NCI-H510A (cell line): Measurements from ENCODE around the gene DBN1.

Experiments
- DNase-seq: peaks from one replicate; lab custom pipeline; 2025; lab: John Stamatoyannopoulos, UW

DBN1 gene

DNA sequence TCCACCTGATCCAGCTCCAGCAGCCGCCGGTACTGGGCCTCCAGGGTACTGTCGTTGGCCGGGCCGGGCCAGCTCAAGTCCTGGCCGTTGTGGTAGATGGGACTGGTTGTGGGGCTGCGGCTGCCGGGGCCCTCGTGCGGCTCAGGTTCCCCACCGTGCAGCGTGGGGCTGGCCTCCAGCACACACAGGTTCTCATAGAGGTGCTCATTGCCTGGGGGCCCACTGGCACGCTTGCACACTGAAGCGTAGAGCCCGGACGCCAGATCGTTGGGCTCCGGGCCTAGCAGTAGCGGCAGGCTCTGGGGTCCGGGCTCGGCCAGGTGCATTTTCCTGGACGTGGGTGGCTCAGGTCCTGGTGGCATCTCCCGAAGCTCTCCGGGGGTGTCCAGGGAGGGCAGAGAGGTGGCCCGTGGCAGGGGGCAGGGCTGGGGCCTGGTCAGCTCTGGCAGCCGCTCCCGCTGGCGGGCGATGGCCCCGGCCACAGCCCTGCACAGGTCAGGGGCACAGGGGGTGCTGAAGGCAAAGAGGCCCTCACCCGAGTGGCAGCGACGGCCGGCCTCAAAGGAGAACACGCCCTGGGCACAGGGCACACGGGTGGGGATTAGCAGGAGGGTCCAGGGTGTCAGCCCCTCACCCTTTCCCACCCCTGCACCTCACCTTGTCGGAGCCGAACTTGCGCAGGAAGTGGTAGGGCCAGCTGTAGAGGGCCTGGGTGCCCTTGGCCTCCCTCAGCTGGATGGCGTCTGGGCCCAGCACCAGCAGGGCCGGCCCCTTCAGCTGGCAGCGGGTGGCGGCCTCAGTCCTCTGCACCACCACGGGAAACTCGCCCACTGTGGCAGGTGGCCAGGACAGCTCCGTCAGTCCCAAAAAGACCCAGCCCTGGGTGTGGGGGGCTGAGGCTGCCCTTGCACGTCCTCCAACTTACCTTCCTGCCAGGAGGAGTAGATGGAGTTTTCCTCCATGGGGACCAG, 30.9 kb upstream of the DBN1 start:
- DNase-seq: no peak

DNA sequence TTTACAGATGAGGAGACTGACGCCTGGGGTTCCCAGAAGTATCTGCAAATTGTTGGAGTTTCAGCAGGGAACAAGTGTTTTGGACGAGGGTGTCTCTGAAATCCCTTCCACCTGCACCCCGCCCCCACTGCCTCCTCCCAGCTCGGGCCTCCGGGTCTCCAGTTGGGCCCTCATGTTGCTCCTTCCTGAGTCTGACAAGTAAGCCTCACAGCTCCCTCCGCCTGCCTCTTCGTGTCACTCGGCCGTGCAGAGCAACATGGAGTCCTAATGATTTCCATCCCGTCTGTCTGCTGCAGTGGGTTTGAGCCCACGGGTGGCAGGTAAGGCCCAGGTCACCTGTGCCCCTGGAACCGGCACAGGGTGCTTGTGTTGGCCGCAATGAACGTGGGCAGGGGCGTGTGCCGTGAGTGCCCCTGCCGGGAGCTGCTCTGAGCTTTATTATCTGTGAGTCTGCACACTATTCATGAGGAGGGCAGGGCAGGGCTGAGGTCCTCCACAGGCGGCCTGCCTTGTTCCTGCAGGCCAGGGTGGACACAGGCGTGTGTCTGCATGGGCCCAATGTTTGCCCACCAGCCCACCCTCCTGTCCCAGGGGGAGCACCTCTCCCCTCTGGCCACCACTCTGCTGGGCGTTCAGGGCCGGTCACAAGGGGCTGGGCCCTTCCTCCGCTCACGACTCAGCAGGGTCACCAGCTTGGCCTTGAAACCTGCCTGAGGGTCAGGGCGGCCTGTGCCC, 30.1 kb upstream of the DBN1 start:
- DNase-seq: no peak

DNA sequence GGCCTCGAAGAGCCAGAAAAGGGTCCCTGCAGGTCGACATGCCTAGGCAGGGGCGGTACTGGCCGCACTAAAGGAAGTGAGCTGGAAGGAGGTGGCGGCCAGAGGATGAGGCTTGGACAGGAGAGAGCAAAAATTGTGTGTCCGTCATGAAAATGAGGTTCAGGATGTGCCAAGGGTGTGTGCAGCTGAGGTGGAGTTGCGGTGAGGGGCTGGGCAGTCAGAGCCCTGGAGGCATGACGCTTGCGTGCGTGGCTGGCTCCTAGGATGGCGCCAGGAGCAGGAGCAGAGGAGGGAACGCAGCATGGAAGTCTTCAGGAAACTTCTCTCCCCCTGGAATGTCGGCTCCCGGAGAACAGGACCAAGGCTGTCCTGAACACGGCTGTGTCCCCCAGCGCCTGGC, 29.5 kb upstream of the DBN1 start:
- DNase-seq: no peak

DNA sequence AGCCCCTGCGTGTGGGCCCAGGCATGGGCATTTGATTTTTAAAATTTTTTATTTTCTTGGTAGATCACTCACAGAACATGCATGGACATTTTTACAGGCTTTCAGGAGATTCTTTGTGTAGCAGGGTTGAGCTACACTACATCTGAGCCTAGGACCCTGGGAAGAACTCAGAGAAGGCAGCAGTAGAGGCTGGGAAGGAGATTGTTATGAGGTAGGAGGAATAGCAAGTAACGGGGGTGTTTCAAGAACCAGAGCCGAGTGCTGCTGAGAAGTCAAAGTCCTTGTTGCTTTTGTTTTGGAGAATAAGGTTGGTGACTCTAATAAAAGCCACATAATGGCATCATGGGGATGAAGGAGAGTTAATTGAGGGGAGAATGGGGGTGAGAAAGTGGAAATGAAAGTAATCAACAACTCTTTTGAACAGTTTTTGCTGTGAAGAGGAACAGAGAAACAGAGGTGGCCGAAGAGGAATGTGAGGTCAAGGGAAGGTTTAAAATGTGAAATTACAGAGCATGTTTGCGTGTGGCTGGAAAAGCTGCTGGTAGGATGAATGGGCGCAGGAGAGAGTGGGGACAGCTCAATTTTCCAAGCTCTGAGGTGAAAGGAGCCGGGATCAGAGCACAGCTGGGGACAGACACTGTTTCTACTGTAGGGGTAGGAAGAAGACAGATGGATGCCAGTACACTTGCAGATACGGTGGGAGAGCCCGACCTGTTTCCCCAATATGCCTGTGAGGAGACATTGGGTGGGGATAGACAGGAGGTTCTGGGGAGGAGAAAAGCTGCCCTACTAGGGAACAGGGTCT, 28.6 kb upstream of the DBN1 start:
- no peak for DNase-seq

DNA sequence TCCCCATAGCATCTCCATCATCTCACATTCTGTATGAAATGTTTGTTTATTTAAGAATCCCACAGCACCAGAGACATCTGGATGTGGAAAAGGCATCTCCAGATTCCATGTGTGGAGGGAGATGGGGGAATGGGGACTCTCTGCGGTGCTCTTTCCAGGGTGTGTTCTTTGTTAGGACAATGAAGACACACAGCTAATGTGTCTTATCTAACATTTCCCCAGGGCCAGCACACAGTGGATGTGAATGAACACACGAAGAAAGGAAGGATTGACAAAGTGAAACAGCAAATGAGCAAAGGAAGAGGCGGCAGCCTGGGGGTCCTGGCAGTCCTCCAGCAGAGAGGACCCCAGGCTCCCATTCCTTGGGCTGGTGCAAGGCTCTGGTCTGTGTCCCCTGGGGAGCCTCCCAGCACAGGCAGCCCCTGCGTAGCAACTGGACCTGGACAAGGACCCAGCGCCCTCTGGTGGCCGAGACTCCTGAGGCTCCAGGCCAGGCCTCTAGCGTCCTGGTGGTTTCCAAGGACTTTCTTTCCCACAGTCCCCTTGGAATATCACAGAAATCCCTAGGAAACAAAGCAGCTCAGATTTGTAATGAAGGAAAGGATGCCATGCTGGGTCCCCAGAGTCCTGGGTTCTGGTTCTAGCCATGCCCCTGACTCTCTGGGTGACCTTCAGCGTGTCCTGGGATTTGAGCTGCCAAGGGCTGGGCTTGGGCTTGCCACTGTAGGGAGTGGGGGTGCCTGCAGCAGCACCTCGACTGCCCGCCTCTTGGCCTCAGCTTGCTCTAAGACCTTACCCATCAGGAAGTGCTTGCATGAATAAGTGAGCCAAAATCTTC, 27.5 kb upstream of the DBN1 start:
- peak; percentile 45 for DNase-seq

DNA sequence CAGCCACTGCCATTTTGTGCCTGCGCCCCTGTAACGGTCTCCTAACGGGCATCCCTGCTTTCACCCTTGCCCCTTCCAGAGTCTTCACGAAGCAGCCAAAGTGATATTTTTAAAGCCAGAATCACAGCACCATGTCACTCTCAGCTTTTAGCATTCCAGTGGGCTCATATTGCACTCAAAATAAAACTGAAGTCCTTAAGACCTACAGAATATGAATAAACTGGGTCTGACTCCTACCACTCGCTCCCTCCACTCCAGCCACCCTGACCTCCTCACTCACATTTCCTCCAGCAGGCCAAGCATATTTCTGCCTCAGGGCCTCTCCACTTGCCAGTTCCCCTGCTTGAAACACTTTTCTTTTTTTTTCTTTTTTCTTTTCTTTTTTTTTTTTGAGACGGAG, 26.4 kb upstream of the DBN1 start:
- no peak for DNase-seq

DNA sequence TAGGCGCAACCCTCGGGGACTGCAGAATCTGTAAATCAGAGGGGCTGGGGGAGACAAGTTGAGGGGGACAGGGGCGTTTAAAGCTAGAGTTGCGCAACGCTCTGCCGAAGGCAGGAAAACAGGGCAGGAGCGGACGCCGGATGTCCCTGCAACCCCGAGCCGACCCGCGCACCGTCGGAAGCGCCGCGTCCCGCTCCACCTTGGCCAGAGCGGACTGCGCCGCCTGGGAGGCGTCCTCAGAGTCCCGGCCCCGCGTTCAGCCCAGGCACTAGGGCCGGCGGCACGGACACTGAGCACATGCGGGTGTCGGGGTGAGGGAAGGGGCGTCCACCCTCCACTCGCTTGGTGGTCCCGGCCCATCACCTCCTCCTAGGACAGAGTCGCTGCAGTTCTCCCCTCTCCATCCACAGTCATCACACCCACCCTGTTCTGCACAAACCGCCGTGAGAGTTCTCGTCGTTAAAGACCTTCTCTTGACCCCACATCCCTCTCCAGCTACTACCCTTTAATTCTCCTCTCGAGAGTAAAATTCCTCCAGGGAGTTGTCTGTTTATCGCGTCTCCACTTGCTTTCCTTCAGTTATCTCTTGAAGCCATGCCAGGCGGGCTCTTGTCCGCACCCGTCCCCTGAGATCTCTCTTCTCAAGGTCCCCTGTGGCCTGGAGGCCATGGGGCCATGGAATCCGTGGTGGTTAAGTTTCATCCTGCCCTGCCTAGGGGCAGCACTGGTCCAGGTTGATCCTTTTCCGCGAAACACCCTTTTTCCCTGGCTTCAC, 24.8 kb upstream of the DBN1 start:
- DNase-seq: no peak

DNA sequence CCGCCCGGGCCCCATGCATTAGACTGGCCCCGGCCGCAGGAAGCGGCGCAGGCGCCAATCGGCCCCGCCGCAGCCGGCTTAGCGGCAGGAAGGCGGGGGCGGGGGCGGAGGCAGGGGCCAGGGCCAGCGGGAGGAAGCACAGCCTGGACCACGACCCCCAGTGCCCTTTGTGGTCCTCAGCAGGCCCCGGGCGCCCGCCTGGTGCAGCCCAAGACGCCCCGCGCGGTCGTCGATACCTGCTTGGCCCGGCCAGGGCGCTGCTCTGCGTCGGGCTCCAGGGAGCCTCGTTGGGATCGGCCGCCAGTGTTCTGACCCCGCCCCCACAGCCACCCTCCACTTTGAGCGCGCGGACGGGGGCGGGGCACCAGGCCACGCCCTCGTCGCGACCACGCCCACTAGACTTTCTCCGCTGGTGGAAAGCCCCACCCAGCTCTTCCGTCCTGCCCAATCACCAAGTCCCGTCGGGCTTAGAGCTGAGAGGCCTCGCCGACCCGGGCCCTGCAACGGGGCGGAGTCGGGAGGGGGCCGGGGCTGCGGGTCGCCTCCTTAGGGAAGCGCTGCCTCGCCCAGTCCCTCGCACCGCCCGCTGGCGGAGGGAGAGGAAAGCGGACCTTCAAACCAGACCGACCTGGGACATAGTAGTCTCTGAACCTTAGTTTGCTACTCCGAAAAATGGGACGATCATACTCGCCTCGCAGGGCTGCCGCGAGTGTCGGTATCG, 24.0 kb upstream of the DBN1 start, which contains the start of gene PDLIM7:
TSS of gene PDLIM7 (minus strand) at position 313 of the 721 bp plus-strand sequence. CDS start 1,092 bp downstream, outside the sequence.
- DNase-seq: peak; percentile 78

DNA sequence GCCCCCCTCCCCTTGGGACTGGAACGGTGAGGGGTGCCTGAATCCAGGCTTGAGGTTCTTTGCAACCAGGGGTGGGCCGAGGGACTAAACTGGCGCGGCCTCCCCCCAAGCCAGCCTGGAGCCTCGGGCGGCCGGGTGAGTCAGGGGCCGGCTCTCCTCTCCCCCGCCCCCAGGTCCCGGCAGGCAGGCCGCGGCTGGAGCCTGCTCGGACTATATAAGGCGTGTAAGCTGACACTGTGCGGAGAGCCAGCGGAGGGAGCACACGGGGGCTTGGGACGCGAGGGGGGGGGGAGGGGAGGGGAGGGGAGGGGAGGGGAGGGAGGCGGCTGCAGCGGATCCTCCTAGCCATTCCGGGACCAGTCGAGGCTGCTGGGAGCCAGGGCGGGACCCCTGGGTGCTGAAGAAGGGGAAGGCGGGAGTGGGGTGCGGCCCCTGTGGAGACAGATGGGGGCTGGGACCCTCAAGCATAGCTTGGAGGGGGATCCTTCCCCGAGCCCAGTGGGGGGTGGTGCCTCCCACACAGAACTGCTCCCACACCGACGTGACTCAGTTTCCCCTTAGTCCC, 23.4 kb upstream of the DBN1 start:
- DNase-seq: peak; percentile 64

DNA sequence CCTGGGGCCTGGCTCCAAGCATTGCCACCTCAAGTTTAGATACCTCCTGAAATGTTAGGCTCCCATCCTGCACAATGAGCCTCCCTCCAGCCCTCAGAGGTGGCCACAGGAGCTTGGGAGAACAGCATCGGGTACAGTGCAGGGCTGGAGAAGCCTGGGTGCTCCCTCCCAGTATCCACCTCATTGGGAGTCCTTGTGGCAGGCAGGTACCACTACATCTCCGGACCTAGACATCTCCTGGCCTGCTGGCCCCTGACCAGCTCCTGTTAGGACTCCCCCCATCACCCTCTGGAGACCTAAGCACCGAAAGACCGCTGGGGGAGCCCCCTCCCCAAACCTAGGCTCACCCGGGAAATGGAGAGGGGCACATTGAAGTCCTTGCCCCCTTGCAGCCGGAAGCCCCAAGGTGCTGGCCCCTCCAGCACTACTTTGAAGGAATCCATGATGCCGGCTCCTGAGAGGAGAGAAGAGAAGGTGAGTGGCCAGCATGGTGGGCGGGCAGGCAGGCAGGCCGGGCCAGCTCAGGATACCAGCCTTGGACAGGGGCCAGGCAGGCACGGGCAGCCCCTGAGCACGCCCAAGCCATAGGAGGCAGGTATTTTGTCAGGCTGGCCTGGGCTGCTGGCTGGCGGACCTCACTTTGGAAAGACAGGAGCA, 22.8 kb upstream of the DBN1 start:
- DNase-seq: no peak

DNA sequence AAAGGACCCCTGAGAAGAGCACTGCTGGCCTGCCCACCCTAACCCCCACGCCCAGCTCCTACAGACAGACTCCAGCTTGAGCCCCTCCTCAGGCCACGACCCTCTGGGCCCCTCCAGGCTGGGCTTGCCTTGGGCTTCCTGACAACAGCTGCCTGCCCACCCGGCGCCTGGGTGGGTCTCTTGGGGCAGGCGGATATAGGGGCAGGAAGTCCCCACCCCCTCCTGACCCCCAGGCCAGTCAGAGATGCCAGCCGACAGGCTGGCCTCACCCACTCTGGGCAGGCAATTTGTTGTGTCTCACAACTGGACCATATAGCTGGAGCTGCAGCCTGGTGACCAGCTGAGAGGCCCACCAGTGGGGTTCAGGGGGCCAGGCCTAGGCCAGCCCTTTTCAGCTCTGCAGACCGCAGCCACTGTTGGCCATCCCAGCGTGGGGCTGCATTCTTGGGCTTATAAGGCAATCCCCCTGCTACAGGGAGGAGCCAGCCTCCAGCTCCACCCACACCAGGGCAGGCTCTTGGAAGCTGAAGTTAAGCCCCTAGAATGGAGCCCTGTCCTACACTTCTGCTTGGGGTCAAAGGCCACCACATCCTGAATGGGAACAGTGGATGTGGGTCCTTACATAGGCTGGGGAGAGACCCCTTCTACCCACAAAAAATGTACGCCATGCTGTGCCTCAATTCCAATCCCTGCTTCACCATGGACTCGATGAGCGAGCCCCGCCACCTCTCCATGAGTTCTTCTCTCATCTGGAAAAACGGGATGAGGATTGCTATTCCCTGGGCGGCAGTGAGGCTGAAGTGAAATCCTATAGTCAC, 22.0 kb upstream of the DBN1 start:
- DNase-seq: no peak

DNA sequence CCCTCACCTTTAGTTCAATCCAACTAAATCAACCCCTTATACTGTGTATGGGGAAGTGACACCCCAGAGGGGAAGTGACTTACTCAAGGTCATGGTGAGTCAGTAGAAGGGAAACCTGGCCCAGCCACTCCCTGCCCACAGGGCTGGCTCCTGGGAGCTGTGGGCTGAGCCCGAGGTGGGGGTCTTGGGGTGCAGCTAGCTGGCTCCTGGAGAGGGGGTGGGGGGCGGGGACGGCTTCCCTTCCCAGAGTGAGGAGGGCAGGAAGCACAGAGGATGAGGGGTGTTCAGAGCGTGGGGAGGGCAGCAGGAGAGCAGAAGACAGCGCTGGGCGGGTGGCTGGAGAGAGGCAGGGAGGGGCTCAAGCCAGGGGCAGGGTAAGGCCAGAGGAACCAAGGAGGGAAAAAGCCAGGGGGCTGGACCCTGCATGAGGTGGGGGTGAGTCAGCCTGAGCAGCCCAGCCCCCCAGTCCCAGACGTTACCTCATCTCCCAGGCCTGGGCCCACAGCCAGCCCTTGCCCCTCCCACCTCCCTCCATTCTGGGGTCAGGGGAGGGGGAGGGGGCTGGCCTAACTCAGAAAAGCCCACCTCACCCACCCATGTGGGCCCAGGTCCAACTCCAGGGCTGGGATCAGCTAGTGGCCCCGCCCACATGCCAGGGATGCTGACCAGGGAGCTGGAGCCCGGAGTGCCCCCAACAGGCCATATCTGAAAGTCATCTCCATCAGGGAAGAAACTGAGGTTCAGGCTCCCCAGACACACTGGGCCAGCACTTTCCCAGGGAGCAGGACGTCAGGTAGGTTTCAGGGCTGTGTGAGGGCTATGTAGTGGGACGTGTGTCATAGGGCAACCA, 21.1 kb upstream of the DBN1 start:
- DNase-seq: no peak

DNA sequence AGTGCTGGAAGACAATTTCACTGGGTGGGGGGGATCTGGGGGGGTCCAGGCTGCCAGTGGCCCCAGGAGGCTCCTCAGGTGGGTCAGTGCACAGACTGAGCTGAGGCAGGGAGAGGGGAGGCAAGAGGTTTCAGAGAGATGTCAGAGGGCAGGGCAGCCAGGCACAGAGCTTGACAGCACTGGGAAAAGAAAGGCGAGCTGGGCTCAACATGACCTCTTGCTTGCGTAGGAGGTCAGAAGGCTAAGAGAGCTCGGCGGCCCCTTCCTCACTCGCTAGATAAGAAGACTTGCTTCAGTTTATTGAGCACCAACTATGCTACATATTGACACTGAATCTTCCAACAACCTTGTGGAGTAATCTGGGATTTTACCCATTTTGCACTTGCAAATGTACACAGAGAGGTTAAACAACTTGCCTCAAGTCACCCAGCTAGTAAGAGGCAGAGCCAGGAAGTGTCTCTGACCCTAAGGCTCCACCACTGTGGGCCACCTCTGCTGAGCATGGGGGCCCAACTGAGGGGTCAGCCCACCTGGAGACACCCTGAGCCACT, 20.4 kb upstream of the DBN1 start:
- DNase-seq: no peak

DNA sequence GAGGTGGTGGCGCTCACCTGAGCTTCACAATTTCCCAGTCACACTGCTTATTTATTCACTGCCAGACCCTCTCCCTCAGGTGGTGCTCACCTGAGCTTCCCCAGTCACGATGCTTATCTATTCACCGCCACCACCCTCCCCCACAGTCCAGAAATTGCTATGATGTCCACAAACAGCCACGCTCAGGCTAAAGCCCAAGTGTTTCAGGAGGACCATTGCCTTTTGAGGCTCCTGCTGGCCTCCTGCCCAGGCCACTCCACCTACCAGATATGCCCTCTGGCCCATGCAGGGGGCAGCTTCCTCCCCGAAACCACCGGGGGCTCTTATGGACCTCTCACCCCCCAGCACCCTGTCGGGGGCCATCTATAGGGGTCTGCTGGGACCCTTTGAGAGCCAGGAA, 19.4 kb upstream of the DBN1 start:
- DNase-seq: no peak

DNA sequence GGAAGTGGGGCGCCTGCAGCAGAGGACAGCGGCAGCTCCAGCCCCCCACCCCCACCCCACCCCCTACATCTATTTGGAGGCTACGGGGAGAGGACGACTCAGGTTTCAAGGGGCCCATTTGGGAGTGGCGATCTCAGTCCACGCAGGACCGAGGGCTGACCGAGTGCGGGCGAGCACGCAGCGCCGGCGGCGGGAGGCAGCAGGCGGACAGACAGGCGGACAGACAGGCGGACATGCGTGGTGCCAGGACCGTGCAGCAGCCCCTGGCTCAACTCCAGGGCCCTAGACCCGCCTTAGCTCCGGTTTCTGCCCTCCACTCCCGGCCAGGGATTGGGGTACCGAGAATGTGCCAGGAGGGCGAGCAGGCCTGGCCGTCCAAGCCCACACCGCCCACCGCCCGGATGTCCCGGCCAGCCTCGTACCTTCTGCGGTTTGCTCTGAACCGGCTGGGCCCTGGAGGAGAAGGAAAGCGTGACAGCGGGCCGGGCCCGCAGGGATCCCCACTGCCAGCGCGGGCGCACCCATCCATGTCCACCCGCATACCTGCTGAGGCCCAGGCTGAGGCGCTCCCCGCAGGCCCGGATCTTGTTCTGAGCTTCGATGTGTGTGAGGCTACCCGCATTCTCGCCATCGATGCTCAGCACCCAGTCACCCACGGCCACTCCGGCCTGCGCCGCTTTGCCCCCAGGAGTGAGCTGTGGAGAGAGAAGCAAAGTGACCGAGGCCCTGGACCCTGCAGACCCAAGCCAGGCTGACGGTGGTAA, 18.7 kb upstream of the DBN1 start:
- no peak for DNase-seq

DNA sequence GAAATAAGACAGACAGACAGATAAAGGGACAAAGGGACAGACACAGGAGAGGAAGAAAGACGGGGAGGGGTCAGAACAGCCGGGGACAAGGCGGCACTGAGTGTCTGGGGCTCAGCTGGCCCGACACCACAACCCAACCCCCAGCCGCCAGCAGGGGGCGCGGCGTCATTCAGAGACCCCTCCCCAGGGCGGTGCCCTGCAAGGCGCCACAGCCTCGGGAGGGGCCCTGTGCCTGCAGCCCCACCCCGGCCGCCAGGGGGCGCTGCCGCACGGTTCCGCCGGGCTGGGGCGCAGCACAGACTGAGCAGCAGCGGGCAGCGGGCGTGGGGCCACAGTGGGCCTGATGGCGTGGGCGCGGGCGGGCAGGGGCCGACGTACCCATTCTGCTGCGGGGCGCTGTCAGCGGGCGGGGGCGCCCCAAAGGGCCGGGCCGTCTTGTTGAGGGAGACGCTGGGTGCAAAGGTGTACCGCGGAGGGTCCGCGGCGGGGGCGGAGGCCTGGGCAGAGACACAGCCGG, 18.1 kb upstream of the DBN1 start:
- no peak for DNase-seq
